Astrocyte of the cerebellum (primary cell): ENCODE measurements around the gene KRT81.

ENCODE experiments used
- DNase-seq: peaks from one replicate; pipeline ENCODE4 v3.0.0-alpha.2; 2011; ENCODE audit warnings: low read depth
- H3K4me3 ChIP-seq: 2 replicates; pipeline ENCODE4 v1.5.1; 2011; ENCODE audit warnings: mild to moderate bottlenecking, low read depth, low read length, moderate library complexity
- in situ Hi-C: cut with HindIII; loops from 2 replicates; pipeline ENCODE4 v1.10.0; 2017; ENCODE audit warnings: low sequenced_read_pairs
- TF ChIP-seq, protein P1 (sequence below): IDR thresholded peaks from 2 replicates; pipeline ENCODE4 v1.5.1; 2012; ENCODE audit warnings: low read length, low read depth, moderate library complexity, mild to moderate bottlenecking; ENCODE audit errors: missing control alignments

KRT81 gene

GRCh38 chr12:52247622-52248540 is 43.5 kb downstream of the KRT81 start:
- DNase-seq = no peak
- TF ChIP-seq, protein P1, sequence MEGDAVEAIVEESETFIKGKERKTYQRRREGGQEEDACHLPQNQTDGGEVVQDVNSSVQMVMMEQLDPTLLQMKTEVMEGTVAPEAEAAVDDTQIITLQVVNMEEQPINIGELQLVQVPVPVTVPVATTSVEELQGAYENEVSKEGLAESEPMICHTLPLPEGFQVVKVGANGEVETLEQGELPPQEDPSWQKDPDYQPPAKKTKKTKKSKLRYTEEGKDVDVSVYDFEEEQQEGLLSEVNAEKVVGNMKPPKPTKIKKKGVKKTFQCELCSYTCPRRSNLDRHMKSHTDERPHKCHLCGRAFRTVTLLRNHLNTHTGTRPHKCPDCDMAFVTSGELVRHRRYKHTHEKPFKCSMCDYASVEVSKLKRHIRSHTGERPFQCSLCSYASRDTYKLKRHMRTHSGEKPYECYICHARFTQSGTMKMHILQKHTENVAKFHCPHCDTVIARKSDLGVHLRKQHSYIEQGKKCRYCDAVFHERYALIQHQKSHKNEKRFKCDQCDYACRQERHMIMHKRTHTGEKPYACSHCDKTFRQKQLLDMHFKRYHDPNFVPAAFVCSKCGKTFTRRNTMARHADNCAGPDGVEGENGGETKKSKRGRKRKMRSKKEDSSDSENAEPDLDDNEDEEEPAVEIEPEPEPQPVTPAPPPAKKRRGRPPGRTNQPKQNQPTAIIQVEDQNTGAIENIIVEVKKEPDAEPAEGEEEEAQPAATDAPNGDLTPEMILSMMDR = no peak
- no peak overlapping the region for H3K4me3 ChIP-seq
- in situ Hi-C loops = no loop called here

- TF ChIP-seq, protein P1 = no peak
- in situ Hi-C loops = no loop called here
- H3K4me3 ChIP-seq = no peak overlapping the region
- no peak for DNase-seq
Measured at GRCh38 chr12:52246720-52247621, 44.4 kb downstream of the KRT81 start.

DNA sequence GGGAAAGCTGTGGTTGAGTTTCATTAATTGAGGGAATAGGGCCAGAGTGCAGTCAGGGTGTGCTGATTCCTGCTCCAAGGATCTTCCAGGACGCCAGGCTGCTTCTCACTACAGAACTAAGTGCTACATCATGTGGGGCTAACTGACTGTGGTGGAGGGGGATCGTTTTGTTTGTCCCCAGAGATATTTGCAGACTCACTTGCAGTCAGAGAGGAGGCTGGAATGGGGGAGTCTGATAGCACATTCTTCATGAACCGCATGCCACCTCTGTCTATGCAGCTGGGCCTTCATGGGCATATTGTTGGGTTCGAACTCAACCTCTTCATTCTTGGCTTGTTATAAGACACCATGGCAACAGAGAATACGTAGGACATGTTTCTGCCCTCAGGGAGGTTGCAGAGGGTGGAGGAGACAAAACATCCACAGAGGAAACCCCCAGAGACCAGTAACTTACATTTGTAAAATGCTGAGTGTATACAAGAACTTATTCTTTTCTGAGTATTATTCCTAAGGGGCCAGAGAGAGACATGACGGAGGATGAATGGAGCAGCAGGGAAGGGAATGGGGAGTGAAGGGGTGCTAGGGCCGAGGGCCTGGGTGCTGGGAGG is 45.3 kb downstream of the KRT81 start:
- TF ChIP-seq, protein P1 = no peak
- in situ Hi-C loops = no loop called here
- DNase-seq = no peak
- H3K4me3 ChIP-seq = no peak overlapping the region

DNA sequence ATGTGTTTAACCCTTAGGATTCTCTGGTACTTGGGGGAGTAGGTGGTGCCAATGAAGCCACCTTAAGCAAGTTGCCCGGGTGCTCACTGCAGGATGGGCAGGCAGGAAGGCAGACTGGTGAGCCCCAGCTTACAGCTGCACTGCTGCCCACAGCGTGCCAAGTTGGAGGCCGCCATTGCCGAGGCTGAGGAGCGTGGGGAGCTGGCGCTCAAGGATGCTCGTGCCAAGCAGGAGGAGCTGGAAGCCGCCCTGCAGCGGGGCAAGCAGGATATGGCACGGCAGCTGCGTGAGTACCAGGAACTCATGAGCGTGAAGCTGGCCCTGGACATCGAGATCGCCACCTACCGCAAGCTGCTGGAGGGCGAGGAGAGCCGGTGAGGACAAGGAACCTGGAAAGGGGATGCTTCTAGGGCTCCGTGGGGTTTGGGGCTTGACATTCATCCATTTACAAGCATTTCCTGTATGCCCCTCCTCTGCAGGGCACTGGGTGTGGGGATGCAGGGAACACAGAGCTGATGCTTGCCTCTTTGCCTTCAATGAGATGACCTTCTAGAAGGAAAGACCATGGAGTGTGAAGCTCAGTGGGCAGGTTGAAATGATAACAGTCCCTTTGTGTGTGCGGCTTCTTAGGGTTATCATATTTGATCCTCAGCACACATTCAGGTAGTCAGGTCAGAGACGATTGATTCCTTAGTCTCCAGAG is 45.9 kb downstream of the KRT81 start:
- TF ChIP-seq, protein P1 = no peak
- DNase-seq = no peak
- no peak overlapping the region for H3K4me3 ChIP-seq
- in situ Hi-C loops = no loop called here

GRCh38 chr12:52244615-52244994 is 46.7 kb downstream of the KRT81 start:
- no peak overlapping the region for H3K4me3 ChIP-seq
- in situ Hi-C loops = no loop called here
- TF ChIP-seq, protein P1 = no peak
- DNase-seq = no peak
